HG03097 (cell line): Measurements from ENCODE around the gene TAF1B.

Source experiments
- ATAC-seq: cut with Tn5 transposase; IDR thresholded peaks from one replicate; pipeline ENCODE4 v1.9.1; 2021; ENCODE audit not compliant: unreplicated experiment, low FRiP score

Gene TAF1B

DNA sequence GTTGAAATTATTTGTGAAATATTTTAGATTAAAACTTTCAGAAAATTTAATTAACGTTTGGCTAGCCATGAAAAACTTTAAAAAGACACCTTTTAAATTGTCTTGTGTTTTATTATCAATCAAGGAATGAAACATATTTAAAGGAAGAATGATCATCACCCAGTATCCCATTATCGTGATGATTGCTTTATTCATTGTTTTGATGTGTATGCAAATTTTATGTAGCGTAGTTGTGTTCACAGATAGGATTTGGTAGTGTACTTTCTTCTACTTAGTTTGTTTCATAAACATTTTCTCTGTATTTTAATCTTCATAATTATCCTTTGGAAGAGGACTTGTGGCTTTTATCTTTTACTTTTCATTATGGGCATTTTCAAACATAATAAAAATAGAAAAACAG, 116.0 kb downstream of the TAF1B start:
- no peak for ATAC-seq

DNA sequence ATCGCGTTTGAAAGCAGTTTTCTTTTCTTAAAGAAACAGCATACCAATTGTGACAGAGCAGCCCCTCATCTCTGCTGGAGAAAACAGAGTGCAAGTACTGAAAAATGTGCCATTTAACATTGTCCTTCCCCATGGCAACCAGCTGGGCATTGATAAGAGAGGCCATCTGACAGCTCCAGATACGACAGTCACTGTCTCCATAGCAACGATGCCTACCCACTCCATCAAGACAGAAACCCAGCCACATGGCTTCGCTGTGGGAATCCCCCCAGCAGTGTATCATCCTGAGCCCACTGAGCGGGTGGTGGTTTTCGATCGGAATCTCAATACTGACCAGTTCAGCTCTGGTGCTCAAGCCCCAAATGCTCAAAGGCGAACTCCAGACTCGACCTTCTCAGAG, 117.7 kb downstream of the TAF1B start:
- no peak for ATAC-seq

DNA sequence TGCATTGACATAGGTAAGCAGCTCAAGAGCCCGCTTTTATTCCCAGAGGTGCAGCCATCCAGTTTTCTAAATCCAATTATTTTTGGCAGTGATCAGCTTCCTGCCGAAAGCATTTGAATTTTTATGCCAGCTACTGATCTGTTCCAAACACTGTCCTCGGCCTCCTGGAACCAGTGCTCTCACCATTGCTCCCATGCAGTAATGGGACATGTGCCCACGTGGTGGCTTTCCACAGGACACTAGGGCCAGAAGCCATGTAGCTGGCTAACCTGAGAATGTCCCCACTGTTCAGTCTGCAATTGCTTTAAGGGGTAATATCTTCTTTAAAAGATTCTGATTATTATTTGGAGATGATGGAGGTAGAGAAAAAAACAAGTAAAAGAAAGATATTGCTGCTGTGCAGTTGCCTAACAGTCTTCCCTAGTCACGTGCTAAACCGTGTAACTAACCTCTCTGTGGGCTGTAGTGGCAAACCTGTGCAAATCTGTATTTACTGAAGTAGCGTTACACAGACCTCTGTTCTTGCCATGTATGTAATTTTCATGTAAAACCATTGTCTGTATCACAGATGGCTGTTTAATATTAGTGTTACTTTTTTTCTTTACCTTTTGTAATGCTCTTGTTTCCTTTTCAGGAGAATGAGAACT, 121.2 kb downstream of the TAF1B start:
- no peak for ATAC-seq

DNA sequence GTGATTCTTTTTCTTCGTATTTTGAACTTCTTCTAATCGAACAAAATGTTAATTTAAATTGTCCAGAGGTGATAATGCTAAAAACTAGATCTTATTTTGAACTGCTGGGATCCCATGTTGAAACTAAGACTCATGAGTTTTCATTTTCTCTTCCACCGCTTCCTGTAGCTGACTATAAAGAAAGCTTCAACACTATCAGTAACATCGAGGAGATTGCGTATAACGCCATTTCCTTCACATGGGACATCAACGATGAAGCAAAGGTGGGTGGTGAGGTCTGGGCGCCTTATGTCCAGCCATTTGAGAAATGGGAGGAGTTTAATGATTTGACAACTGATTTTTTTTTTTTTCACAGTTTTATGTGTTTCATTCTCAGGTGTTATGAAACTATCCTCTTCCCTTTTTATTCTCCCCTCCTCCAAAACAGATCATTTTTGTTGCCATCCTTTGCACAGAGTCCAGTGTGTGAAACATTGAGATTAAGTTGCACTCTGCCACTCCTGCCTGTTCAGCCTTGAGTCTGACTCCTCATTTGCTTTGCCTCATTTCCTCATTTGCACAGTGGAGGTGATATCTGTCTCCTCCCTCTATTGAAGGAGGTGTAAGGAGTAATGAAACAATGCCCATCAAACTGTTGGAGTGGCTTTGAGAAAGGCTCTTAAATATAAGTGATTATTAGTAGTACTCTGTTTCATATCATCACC, 122.0 kb downstream of the TAF1B start:
- no peak for ATAC-seq

DNA sequence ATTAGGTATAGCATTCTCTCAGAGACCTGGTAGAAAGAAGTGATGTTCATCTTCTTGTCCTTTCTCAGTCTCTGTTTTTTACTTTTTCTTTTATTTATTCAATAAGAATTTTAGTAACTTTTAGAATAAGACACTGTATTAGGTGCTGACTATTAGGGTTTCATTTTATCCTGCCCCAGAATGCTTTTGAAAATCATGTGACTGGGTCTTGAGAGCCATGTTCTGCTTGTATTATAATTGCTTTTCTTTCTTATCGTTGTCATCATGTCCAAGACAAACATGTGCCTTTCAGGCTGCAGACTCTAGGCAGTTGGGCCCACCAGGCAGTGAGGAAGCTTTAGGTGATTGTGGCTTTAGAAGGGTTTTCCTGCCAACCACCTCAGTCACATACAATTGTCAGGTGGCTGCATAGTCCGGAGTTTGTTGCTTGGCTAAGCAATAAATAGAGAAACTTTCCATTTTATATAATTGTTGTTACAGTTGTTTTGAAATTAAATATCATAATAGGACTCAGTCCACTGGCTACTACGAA, 123.3 kb downstream of the TAF1B start:
- ATAC-seq: no peak

DNA sequence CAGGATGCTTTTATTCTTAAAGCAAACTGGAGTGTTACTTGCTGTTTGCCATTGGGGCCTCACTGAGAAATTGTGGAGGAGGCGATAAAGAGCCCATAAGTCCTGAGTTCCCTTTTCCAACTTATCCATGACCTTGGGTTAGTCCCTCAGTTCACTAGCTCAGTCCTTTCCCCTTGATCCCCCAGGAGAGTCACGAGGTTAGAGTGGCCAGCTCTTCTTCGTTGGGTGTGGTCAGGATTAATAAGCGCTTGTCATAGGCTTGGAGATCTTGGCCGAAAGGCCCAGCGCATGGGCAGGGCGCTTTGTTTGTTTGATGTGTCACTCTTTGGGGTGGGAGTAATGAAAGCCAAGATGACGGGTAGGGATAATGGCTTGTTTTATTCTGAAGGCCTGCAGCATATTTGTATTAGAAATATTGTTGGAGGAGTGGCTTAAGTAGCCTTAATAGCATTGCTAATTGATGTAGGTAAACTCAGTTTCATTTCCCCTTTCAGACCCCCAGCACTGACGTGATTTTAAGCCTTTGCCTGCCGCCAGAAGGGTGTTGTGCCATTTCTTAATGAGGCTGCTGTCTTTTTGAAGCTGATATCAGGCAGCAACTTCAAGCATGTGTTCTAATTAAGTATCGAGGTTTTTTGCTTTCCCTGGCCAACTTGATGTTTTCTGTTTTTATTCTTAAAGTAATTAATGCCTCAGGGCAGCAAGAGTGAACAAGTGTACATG, 123.9 kb downstream of the TAF1B start:
- no peak for ATAC-seq

DNA sequence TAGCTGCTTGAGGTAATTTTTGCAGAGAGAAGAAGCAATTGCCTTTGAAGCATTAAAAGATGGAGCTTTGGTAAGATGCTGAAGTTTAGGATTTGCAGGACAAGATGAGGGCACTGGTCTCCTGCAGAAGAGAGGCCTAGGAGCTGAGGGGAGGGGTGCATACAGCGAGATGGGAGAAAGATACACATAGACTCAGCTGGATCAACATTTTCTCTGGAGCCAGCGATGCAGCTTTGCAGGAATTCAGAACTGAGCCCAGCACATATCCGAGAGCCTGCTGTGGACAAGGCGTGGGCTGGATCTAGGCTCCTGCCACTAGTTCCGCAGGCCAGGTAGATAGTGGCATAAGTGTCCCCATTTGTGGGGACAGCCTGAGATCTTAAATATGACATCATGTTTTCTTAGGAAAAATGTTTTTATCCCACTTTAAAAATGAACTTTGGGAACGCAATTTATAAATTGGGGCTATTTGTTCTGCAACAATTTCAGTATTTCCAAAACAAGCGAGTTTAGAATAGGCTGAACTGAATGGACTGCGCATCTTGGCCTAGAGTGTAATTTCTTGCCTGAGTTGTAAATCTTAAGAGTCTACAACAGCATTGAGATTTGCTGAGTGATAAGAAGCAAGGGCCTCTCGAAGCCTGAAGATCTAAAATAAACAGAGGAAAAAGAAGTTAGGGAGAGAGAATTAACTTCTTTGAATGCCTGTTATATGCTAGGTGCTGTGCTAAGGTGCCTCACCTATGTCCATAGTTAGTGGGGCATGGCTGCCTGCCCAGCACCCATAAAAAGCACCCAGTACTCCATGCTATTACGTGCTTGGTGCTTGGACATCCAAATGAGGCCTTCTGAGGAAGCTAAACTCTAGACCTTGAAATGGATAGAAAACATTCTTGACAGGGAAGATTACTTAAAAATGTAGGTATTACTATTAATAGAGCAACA, 125.6 kb downstream of the TAF1B start:
- no peak for ATAC-seq

DNA sequence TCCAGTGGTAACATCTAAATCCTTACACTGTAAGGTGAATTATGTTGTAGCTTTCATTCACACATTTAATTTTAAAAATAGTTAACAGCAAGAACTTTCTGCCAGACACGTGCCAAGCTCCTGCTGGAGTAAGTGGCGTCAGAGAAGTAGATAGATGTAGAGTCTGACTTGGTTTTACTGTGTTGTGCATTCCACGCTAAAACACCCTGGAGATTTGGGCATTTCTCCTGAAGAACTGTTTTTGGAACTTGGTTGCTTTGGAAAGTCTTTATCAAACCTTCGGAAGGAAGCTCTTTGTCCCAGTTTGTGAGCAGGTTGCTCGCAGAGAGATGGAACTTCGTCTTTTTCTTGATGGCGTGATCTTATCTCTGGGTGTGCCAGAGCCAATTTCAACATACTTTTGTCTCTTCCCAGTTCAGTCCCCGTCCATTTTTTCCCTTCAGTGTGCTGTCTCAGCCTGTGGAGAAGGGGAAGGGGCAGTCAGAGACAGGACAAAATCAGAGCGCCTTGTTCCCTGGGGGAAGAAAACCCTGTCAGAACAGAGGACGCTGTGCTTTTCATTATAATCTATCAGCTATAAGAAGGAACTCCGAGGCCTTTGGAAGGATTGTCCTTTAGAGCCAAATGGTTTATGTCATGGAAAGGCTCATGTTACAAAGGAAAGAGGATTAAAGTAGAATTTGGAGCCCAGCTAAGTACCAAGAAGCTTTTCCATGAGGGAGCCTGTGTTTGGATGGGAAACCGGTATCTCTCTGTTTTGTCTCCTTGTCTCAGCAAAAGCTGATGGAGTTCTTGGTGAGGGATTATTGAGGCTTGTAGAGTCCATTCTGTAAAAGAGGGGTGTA, 127.1 kb downstream of the TAF1B start:
- no peak for ATAC-seq

DNA sequence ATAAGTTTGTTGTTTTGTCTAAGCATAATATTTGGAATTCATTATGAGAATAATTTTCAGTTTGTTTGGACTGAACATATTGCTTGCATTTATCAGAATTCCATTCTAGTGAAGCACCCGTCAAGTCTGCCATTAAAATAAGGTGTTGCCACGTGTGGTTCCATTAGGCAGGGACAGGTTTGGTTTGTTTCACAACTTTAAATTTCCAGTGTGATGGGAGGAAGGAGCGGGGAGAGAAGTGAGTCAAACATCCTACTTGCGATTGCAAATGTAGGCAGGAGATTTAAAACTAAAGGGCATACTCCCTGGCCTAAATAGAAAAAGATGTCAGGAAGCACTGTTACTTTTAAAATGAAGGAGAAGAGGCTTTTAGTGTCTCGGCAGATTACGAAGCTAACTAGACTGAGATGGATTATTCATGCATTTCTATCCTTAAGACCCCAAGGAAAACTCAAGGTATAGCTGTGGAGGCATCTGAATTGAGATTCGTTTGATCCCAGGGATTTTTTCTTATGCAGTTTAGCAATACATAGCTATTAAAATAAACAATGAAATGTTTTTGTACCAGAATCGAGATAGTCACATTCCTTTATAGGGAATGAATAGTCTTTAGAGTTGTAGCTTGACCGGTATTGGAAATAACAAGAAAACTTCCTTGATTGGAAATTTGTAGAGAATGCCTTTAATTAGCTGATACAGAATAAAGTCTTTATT, 128.0 kb downstream of the TAF1B start:
- ATAC-seq: no peak

DNA sequence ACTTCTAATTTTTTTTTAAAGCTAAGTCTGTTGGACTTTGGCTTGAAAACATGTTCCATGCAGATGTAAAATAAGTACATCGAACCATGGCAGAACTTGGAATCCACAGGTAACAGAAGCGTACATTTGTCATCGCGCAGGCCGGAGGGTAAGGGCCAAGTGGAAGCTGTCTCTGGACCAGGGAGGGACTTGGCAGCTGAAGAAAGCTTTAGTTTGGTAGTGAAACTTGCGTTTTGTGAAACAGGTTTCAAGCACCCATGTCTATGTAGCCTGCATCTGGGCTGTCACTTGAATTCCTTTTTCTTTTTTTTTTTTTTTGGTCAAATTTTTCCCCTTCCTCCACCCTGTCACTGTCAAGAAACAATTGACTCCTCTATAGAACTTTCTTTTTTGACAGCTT, 128.6 kb downstream of the TAF1B start:
- ATAC-seq: no peak

DNA sequence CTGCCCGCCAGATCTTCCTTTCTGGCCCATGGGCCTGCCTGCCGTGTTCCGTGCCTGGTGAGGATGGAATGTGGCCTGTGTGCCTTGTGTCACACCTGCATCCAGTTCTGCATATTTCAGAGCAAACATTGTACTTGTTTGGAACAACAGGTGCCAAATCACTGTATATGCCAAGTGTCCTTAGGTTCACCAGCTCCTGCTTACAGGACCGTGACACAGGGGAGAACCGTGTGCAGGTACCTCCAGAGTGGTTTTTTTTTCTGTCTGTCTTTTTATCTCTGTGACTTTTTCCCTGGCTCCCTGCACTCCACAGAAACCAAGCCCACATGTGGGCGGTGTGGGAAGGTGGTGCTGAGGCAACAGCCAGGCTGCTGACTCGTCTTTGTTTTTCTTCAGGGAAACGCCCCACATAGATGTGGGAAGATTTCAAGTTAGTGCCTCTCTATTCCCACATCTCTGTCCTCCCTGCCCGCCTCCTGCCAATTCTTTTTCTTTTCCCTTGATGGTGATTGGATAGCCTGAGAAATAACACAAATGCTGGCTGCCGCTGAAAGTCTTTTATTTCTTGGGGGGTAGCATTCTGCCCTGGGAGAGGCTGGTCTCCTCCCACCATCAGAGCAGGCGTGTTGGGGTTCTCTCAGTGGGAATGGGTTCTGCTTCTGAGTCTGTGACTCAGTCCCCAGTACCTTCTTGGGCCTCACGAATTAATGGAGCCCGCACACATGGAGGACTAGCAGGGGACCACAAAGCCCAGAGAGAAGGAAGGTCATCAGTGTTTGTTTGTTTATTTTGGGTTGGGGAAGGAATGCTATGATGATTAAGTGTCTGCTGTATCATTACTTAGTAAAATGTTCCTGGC, 129.6 kb downstream of the TAF1B start:
- no peak for ATAC-seq

DNA sequence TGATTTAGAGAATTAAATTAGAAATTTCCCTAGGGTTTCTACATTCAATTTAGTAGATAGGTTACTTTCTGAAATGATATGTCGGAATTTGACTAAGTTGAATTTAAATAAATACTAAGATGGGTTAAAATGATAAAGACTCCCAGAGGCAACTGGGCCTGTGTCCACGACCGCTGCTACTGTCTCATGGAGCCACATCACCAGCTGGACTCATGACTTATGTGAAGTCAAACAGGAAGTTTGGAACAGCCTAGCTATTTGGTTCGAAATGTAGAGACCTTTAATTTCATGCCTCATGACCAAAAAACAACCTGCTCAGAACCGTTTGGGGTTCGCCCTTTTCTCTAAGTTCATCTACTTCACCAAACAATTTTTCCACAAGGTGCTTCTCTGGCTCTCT, 130.4 kb downstream of the TAF1B start:
- no peak for ATAC-seq

DNA sequence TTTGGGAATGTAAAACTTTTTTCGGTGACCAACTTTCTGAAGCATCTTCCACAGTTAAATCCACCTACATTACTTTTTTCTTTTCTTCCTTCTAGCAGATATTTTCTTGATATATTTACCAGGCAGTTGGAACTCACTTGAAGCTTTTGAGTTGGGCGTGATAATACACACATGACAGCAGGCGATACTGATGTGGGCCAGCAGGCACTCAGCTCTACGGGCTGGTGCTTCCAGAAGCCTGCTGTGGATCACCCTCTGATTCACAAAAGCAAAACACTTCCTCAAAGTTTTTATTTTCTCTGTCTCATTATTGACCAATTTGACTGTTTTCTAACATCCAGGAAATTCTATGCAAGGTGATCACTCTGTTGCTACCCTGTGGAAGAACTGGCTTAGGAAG, 131.1 kb downstream of the TAF1B start:
- no peak for ATAC-seq

DNA sequence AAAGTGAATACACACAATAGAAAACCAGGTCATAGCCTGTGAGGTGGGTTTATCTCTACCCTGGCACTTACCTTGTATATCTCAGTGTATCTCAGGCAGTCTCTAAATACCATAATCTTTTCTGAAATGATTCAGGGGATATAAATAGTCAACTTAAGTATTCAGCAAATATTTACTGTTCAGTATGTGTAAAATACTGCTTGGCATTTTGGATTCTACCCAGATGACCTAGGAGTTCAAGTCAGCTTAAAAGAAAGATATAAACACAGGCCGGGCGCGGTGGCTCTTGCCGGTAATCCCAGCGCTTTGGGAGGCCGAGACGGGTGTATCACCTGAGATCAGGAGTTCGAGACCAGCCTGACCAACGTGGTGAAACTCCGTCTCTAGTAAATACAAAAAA, 132.1 kb downstream of the TAF1B start:
- ATAC-seq: no peak

DNA sequence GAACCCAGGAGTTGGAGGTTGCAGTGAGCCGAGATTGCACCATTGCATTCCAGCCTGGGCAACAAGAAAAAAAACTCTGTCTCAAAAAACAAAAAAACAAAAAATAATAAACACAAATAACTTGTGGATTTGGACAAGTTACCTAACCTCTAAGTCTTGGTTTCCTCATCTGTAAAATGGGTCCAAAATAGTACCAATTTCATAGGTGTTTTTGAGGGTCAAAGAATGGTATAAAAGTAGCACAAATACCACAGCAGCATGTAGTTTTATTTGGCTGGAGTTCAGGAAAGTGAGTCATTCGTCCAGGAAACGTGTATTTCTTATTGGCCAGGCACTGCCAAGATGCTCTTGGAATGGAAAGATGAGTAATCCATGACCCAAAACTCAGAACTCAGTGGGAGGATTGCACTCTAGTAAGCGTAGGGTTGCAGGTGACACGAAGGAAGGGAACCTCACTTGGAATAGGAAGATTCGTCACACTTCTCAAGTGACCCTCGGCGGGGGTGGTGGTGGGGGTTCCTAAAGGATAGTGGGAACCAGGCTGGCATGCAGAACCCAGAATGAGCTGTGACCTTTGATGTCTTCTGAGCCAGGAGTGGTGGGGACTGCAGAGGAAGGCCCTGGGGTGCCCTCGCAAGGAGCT, 132.7 kb downstream of the TAF1B start:
- no peak for ATAC-seq

DNA sequence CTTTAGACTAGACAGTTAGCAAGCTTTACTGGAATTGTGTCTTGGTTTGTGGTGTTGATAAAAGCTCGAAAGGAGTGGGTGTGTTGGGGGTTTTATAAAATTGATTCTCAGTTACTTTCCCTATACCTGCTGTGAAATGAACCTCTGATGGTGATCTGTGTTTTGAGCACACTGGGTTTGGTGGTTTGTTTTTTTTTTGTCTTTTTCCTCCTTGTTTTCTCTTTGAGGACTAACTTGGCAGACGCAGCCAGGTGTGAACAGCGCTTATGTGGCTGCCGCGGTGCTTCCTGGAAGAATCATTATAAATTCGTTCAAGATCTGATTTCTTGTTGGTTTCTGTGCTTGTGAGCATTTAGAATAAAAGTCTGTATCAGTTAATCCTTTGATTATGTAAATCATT, 136.7 kb downstream of the TAF1B start:
- no peak for ATAC-seq

DNA sequence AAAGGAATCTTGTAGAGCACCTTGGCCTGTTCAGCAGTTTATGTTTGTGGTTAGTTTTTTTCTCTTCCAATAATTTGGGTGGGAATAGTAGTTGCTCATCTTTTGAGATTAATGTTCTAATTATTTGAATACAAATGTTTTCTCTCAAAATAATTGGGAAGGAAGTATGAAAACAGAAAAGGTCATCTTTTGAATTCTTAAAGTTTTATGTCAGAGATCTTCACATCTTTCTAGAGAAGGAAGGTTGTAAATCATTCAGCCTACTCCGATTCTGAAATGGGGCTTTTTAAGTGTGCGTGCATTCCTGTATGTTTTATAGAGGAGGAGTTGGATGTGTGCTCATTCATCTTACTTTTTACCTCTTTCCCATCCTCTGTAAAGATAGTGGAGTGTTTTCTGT, 137.2 kb downstream of the TAF1B start:
- no peak for ATAC-seq

DNA sequence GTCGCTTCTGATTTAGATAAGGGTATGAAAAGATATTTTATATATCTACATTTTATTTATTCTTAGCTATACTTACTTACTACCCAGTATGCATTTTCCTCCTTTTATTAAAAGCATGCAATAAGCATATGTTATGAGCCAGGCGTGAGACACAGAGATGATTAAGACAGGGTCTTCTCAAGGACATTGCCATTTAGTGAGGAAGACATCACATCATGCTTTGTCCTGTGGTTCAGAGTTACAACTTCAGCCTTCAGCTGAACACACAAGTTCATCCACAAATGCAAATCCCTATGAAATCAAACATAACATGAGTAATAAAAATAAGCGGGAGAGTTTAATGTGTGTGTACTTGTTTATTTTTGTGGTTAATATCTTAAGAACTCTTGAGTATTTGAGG, 138.4 kb downstream of the TAF1B start:
- ATAC-seq: no peak
